Stimulated activated CD8-positive, alpha-beta memory T cell treated with anti-CD3 and anti-CD28 coated beads, Interleukin-7, amount 100 ng/mL, for 24 hours (primary cell): ENCODE measurements around the gene ZFYVE21.

Experiments
- DNase-seq: peaks from one replicate; pipeline ENCODE4 v3.0.0-alpha.2; 2020; ENCODE audit warnings: low read depth

ZFYVE21 gene

DNA sequence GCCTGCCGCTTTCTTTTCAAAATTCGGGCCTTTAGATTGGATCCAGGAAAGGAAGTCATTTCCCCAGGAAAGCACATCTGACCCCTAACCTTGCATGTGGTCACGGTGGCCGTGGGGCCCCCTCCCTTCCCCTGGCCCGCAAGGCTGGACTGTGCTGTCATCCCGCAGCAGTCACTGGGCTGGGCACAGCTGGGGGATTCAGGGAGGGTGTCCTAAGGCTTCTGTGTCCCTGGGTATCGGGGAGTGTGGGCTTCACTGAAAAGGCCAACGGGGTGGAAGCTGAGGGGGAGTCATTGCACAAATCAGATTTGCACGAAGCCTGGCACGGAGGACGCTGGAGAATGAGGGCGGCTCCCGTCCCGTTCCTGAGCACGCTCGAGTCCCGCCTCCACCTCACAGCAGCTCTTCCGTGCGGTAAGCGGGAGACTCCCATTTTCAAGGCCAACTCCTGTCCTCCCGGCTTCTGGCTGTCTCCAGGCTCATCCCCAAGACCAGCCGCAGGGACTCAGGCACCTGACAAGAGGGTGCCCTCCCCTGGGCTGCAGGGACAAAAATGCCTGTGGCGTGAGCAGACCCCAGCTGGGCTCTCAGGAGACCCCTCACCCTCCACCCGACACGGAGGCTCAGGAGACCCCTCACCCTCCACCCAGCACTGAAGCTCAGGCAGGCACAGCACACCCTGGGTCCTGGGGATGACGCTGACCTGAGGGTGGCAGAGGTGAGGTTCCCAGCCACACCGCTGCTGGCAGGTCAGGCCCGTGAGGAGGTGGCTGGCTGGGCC is 9.9 kb upstream of the ZFYVE21 start:
- no peak for DNase-seq

GRCh38 chr14:103706551-103707328 is 8.9 kb upstream of the ZFYVE21 start:
- DNase-seq: no peak

DNA sequence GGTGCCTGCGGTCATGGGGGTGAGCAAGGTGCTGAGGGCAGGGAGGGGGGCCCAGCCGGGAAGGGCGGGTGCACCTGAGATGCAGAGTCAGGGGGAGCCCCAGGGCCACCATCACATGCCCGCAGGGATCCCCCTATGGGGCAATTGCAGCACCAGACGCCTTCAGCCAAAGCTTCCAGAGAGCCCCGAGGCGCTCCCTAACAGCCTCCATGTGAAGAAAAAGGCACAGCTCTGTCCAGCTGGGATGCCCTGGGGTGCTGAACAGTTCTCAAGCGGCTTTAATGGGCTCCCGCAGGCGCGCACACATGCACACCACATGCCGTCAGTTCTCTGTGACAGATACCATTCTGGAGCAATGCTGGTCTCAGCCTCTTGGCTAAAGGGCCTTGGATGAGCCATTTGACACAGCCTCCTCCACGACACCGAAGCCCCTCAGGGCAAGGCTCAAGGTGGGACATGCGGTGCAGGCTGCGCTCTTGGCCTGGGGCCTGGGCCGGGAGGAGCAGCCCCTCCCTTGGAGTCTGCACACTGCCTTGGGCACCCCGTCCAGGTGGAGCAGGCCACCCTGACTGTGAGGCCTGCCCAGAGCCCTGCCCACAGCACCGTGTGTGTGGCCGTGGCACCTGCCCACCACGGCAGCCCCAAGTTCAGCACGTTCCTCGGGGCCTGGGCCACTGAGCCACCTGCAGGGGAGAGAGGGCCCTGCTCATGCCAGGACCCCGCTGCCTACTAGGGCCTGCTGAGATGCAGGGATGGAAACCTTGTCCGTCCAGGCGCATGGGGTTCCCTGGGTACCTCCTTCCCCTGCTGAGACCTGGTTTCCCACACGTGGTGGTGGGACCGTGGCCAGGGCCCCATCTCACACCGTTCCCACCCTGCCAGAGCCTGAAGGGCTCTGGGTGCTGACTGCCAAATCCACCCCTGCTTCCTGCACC is 8.0 kb upstream of the ZFYVE21 start:
- DNase-seq: no peak

GRCh38 chr14:103708750-103709187 is 6.8 kb upstream of the ZFYVE21 start:
- DNase-seq: no peak

GRCh38 chr14:103709814-103710213 is 5.8 kb upstream of the ZFYVE21 start:
- DNase-seq: no peak

DNA sequence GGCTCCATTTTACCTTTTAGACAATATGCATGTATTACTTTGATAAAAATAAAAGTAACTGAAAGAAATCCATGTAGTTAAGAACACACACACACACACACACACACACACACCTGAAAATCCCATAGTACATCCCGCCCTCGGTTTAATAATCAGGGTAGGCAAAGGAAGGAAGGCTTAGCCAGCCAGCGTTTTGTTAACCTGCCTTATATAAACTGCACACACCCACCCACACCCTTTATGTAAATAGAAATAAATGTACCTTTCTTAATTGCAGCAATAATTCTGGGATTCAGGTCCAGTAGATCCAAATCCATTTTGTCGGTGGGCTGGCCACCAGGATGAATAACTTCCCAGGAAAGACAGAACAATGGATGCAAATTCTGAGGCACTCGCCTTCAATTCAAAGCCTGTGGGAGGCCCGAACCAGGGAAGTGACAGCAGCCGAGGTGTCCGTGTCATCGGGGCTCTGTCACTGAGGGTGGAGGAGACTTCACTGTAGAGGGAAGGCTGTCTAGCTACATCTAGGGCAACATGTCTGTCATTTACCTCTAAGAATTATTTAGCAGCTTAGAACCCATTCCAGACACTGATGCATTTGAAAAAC is 4.7 kb upstream of the ZFYVE21 start:
- DNase-seq: no peak

- DNase-seq: no peak
Measured at GRCh38 chr14:103711516-103712431, 3.8 kb upstream of the ZFYVE21 start.

DNA sequence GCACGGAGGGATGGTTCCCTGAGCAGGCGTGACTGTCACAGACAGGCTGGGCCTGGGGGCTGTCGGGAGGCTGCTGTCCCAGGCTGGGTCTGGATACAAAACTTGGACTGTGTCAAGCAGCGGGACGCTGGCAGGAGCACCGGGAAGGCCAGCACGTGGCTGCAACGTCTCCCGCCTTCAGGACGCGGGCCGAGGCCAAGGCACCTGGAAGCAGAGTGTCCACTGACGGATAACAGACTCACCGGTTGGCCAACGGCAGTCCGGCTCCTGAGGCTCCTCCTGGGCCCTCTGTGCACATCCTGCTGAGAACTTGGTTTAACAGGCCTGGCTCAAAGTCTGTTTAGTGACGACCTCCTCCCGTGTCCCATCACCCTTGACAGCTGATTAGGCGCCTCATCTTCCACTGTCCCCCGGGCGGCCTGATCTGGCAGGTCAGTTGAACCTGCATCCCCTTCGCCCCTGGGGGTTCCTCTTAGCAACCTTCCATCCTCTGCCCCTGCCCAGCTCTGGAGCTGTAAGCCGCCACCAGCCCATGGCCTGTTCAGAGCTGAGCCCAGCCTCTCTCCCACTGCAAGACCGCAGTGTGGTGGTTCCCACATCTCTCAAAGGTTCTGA is 2.9 kb upstream of the ZFYVE21 start:
- DNase-seq: no peak

- no peak for DNase-seq
Measured at GRCh38 chr14:103713304-103714062, 2.1 kb upstream of the ZFYVE21 start.

DNA sequence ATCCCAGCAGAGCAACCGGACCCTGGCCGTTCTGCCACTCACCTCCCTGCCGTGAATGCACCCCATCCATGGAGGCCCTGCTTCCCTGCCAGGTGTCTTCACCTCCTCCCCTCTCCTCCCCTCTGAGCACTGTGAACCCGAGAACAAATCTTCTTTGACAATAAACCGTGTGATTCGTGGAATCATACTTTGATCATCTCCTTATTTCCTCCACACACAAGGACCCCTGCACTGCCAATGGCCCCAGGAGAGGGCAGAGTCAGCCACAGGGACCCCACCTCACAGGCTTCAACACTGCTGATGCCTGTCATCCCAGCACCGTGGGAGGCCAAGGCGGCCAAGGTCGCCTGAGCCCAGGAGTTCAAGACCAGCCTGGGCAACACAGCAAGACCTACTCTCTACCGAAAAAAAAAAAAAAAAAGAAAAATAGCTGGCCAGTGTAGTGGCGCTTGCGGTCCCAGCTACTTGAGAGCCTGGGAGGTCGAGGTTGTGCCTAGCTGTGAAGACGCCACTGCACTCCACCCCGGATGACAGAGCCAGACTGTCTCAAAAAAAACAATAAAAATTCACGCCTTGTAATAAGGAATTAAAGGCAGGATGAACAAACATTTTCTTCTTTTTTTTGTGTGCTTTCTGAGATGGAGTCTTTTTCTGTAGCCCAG is 1.4 kb upstream of the ZFYVE21 start:
- DNase-seq: no peak

DNA sequence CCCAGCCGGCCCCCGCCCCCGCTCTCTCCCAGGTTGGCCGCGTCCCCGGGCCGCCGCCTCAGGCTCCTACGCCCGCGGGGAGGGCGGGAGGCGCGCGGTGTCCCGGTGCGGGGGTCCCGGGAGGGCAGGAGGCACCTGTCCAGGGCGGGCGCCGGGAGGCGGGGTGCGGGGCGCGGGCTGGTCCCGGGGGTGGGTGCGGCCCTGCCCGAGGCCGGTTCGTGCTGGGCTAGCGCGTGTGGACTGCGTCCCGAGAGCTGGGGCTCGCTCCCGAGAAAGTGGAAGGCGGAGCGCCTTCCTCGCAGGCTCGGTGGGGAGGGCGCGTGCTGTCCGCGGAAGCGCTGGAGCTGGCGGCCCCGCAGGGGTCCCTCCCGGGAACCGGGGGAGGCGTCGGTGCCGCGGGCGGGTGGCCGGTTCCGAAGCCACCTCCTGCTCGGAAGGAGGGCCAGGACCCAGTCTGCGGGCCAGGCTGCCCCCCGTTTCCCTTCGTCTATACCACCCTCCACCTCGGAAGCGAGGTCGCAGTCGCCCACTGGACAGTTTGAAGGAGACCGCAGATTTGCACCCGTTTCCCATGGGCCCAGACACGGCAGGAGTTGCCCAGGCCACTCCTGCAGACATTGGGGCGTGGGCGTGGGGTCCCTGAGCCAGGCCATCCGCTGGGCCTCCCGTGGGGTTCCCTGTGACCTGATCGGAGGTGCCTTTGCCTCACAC is 636 bp downstream of the ZFYVE21 start:
- DNase-seq: no peak

DNA sequence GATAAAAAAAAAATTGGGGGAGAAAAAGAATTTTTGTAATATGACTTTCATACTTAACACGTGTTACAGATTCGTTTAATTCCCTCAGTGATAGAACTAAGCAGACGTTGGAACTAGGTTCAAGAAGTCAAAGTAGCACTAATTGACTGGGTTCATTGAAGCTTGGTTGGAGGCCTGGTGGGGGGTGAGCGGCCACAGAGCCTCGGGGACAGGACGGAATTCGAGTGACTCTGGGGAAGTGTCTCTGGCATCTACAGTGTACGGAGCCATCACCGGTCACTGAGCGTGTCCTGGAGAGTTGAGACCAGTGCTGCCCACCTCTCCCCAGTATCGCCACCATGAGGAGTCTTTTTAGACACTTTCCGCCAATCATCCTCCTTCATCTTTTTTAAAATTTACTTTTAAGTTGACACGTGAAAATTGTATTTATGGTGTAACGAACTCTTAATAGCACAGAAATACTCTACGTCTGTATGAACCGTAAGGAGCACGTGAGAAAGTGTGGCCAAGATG is 1.3 kb downstream of the ZFYVE21 start:
- no peak for DNase-seq

DNA sequence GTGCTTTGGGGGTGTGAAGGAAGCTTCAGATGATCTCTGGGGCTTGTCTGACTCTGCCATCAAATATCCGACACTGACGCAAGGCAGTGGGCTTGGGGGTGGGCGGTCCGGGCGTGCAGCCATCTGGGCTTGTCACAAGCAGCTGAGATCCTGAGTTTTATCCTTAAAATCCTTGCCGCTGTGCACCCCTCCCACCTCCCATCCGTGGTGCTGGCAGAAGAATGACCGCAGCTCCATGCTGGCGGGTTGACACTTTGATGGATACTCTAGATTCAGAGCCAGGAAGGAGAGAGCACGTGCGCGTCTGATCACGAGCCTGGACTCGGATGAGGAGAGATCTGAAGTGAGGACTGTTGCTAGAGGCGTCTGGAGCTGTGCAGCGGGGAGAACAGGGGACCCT is 3.0 kb downstream of the ZFYVE21 start:
- DNase-seq: no peak

- no peak for DNase-seq
Measured at GRCh38 chr14:103719751-103720150, 4.1 kb downstream of the ZFYVE21 start.

GRCh38 chr14:103721334-103722120 is 5.9 kb downstream of the ZFYVE21 start:
- DNase-seq: no peak

DNA sequence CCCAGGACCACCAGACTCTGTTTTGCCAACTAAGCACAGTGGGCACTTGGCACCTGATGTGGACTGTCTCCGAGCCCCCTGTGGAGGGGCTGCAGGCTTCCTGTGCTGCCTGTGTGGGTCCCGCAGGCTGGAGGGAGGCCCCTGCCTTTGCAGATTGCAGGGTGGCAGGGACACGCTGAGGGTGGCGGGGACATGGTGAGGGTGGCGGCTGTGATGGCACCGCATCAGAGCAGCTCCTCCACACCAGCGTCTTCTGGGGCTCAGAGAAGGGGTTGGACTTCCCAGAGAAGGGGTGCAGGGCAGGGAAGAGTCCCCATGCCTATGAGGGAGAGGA is 8.1 kb downstream of the ZFYVE21 start:
- DNase-seq: no peak

DNA sequence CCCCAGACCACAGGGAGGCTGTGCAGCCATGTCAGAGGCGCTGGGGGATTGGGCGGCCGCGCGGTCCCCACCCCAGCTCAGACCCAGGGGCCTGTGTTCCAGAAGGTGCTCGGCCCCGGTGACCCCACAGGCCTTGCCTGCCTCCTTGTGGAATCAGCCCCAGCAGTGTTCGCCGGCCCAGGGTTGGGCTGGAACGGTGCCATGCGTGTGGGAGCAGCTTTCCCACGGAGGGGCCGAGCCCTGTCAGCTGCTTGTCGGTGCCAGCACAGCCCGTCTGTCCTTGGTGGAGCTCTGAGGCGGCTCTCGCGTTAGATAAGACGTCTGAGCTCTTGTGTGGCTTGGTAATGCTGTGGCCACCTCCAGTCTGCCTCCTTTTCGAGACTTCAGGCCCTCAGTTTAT is 8.5 kb downstream of the ZFYVE21 start:
- DNase-seq: no peak
